IgD-negative memory B cell (primary cell): ENCODE data around the gene CALR. TPM values are rescaled to one million over a fixed set of nuclear protein-coding genes. Genes with fewer than 3 reads are reported as not detected.
A peak's percentile ranks its signal among the peaks of the same experiment; 100 is the strongest.
"Not testable (repeated sequence)": the region's sequence is repeated elsewhere in the genome, so short reads cannot be mapped to it uniquely, and the experiment has no call there.

Source experiments
- H3K27ac Mint-ChIP-seq, 3 donors: one replicate each; pipeline ENCODE4 v1.8.0; 2020 to 2022; ENCODE audit warnings: mild to moderate bottlenecking in 3 of 3, mixed read lengths in 3 of 3, moderate library complexity in 1 of 3
- H3K27me3 Mint-ChIP-seq: one replicate; pipeline ENCODE4 v1.8.0; 2021; ENCODE audit warnings: mixed read lengths
- H3K36me3 Mint-ChIP-seq: one replicate; pipeline ENCODE4 v1.8.0; 2020; ENCODE audit warnings: mild to moderate bottlenecking, mixed read lengths
- H3K4me1 Mint-ChIP-seq, 3 donors: one replicate each; pipeline ENCODE4 v1.8.0; 2020 to 2022; ENCODE audit warnings: mixed read lengths in 3 of 3, mild to moderate bottlenecking in 1 of 3
- H3K4me3 Mint-ChIP-seq, 4 donors: one replicate each; pipeline ENCODE4 v1.8.0; 2020 to 2022; ENCODE audit warnings: mild to moderate bottlenecking in 4 of 4, mixed read lengths in 4 of 4, moderate library complexity in 3 of 4
- H3K9me3 Mint-ChIP-seq, 3 donors: one replicate each; pipeline ENCODE4 v1.8.0; 2020 to 2021; ENCODE audit warnings: mixed read lengths in 3 of 3, mild to moderate bottlenecking in 1 of 3
- polyA plus RNA-seq: library from polyadenylated mRNA; unstranded; fragments of 300-500 nt; fragmentation: Illumina TruSeq; gene quantifications from one replicate; pipeline ENCODE4 v1.2.3, GENCODE V29; 2021

The CALR gene
- polyA plus RNA-seq, 1 donor from 2014 or later, result 158 TPM

DNA sequence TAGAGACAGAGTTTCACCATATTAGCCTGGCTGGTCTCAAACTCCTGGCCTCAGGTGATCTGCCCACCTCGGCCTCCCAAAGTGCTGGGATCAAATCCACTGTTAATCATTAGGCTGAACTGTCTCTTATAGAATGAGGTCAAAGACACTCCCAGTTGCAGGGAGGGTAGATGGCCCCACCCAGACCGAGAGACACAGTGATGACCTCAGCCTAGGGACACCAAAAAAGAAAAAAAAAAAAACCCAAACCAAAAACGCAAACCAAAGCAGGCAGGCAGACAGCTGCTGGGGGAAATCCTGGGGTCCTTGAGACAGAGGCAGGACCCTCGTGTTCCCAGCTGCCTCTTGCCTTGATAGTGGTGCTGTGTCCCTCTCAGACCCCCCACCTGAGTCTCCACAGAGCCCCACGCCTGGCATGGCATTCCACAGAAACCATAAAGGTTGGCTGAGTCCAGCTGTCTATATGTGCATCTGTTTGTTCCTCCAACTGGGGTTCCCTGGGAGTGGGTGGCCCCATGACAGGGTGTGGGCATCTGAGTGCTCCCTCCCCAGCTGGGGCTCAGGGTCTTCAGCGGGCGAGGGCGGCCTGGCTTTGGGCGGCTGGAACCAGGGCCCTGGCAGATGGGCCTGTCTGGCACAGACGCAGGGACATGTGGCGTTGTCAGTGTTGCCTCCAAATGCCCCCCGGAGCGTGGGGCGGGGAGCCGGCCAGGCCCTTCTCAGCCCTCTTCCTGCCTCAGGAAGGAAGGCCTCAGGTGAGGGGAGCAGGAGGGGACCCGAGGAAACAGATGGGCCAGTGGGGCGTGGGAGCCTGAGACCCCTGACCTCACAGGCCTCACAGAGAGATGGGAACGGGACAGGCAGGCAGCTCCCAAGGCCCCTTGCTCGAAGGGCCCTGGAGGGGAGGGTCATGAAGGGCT, 36.2 kb downstream of the CALR start:
- no peaks in the 10 kb centered on the region for H3K9me3 Mint-ChIP-seq
- peaks cover 0 to 6% (median 5%) of the 10 kb centered on the region in 3 donors for H3K4me1 Mint-ChIP-seq
- no peak overlapping the region for H3K4me3 Mint-ChIP-seq
- H3K27ac Mint-ChIP-seq, result no peak overlapping the region
- H3K27me3 Mint-ChIP-seq, result peaks cover 12% of the 10 kb centered on the region
- H3K36me3 Mint-ChIP-seq, result no peaks in the 10 kb centered on the region

DNA sequence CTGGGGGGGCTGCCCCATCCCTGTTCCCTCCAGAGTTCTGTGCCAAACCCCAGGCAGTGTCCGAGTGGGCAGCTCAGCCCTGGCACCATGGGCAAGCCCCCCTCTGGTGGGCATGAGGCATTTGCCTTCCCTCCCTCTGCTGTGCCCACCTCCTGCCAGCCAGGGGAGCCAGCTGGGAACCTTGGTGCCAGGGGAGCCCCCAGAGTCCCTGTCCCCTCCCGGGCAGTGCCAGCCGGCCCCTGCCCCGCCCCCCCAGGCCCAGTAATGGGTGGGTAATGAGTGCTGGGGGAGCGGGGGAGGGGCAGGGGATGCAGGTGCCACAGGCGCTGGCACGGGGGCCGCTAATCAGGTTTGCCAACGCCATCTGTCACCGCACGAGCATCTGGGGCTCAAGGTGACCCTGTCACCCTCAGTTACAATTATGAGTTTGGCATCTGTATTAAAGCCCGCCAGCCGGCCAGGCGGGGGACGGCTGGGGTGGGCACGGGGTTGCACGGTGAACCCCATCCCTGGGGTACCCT, 36.9 kb downstream of the CALR start:
- H3K4me1 Mint-ChIP-seq, result peaks cover 0 to 5% (median 5%) of the 10 kb centered on the region in 3 donors

GRCh38 chr19:12976109-12976508, 37.7 kb downstream of the CALR start:
- not testable (repeated sequence) for H3K36me3 Mint-ChIP-seq, H3K4me3 Mint-ChIP-seq, H3K4me1 Mint-ChIP-seq, H3K27ac Mint-ChIP-seq, H3K9me3 Mint-ChIP-seq
- H3K27me3 Mint-ChIP-seq, result peaks cover 11% of the 10 kb centered on the region

More for the DNA sequence above, 36.9 kb downstream of the CALR start:
- Mint-ChIP-seq H3K4me3 (no peak overlapping the region), H3K27me3 (peaks cover 12% of the 10 kb centered on the region), H3K27ac (peak overlapping the region in 1 of 3 donors; percentile 46), H3K36me3 (no peaks in the 10 kb centered on the region), H3K9me3 (no peaks in the 10 kb centered on the region)

DNA sequence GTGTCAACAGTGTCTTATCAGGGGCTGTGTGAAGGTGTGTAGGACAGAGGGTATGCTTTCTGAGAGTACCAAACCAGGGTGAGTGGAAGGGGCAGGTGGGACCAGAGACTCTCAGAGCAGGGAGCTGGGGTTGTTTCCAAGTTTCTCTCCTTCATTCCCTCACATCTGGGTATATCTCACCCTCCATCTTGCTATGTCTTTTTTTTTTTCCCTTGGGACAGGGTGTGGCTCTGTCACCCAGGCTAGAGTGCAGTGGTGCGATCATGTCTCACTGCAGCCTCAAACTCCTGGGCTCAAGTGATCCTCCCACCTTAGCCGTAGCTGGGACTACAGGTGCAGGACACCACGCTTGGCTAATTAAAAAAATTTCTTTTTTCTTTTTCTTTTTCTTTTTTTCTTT, 41.6 kb downstream of the CALR start:
- peaks cover 2 to 7% (median 7%) of the 10 kb centered on the region in 3 donors for H3K4me1 Mint-ChIP-seq
- no peaks in the 10 kb centered on the region for H3K36me3 Mint-ChIP-seq
- no peaks in the 10 kb centered on the region for H3K9me3 Mint-ChIP-seq
- H3K27me3 Mint-ChIP-seq, result peaks cover 12% of the 10 kb centered on the region
- H3K4me3 Mint-ChIP-seq, result peak overlapping the region in 1 of 4 donors; percentile 3
- H3K27ac Mint-ChIP-seq, result no peak overlapping the region

- Mint-ChIP-seq H3K9me3 (no peaks in the 10 kb centered on the region), H3K4me1 (peaks cover 6 to 13% (median 13%) of the 10 kb centered on the region in 3 donors), H3K4me3 (no peak overlapping the region), H3K27me3 (peaks cover 7% of the 10 kb centered on the region), H3K27ac (no peak overlapping the region), H3K36me3 (no peaks in the 10 kb centered on the region)
These were observed 44.2 kb downstream of the CALR start for GRCh38 chr19:12982648-12983047.

DNA sequence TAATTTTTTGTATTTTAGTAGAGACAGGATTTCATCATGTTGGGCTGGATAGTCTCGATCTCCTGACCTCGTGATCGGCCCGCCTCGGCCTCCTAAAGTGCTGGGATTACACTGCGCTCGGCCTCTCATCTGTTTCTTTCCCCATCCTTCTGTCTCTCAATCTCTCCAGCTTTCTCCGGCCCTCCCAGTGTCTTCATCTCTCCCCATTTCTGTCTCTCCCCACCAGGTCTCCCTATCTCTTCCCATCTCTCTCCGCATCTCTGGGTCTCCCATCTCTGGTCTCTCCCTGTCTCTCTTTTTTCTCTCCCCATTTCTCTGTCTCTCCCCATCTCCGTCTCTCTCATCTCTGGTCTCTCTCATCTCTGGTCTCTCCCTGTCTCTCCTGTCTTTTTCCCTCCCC, 44.7 kb downstream of the CALR start:
- no peak overlapping the region for H3K4me3 Mint-ChIP-seq
- H3K27ac Mint-ChIP-seq, result no peak overlapping the region
- peaks cover 6 to 9% (median 9%) of the 10 kb centered on the region in 3 donors for H3K4me1 Mint-ChIP-seq
- H3K27me3 Mint-ChIP-seq, result peaks cover 4% of the 10 kb centered on the region
- no peaks in the 10 kb centered on the region for H3K9me3 Mint-ChIP-seq
- H3K36me3 Mint-ChIP-seq, result no peaks in the 10 kb centered on the region

DNA sequence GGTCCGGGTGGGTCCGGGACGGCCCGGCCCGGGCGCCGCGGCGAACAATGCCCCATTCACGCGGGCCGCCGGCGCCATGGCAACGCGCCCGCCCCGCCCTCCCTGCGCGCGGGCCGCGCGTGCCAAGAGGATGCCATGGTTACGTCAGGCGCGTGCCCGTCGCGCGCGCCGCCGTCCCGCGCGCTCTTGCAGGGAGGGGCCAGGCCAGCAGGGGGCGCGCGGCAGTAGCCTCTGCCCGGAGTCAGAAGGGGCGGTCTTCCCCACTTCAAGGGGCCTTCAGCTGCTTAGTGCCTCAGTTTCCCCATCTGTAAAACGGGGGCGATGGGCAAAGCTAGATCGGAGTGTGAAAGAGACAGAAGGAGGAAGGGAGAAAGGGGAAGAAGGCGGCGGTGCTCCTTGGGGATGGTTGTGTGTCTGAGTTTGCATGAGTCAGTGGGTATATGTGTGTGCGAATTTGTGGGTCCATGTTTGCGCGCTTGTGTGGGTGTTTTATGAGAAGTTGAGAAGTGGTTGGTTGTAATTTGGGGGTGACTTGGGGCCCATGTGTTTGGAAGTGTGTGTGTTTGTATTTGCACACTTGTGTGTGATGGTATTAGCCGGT, 45.2 kb downstream of the CALR start:
- Mint-ChIP-seq H3K9me3 (no peaks in the 10 kb centered on the region), H3K27ac (no peak overlapping the region), H3K4me3 (no peak overlapping the region), H3K4me1 (peaks cover 6 to 9% (median 8%) of the 10 kb centered on the region in 3 donors), H3K27me3 (peaks cover 3% of the 10 kb centered on the region), H3K36me3 (no peaks in the 10 kb centered on the region)

GRCh38 chr19:12984143-12984627, 45.8 kb downstream of the CALR start:
- peaks cover 6 to 9% (median 8%) of the 10 kb centered on the region in 3 donors for H3K4me1 Mint-ChIP-seq
- H3K4me3 Mint-ChIP-seq, result no peak overlapping the region
- H3K36me3 Mint-ChIP-seq, result no peaks in the 10 kb centered on the region
- no peak overlapping the region for H3K27ac Mint-ChIP-seq
- H3K27me3 Mint-ChIP-seq, result peaks cover 3% of the 10 kb centered on the region
- no peaks in the 10 kb centered on the region for H3K9me3 Mint-ChIP-seq

GRCh38 chr19:12984683-12985048, 46.3 kb downstream of the CALR start:
- H3K9me3 Mint-ChIP-seq, result no peaks in the 10 kb centered on the region
- H3K4me3 Mint-ChIP-seq, result peak overlapping the region in 3 of 4 donors; percentile 9 to 76 (median 21)
- H3K36me3 Mint-ChIP-seq, result no peaks in the 10 kb centered on the region
- H3K4me1 Mint-ChIP-seq, result peaks cover 6 to 9% (median 8%) of the 10 kb centered on the region in 3 donors
- H3K27me3 Mint-ChIP-seq, result peaks cover 3% of the 10 kb centered on the region
- H3K27ac Mint-ChIP-seq, result peak overlapping the region in 1 of 3 donors; percentile 16

DNA sequence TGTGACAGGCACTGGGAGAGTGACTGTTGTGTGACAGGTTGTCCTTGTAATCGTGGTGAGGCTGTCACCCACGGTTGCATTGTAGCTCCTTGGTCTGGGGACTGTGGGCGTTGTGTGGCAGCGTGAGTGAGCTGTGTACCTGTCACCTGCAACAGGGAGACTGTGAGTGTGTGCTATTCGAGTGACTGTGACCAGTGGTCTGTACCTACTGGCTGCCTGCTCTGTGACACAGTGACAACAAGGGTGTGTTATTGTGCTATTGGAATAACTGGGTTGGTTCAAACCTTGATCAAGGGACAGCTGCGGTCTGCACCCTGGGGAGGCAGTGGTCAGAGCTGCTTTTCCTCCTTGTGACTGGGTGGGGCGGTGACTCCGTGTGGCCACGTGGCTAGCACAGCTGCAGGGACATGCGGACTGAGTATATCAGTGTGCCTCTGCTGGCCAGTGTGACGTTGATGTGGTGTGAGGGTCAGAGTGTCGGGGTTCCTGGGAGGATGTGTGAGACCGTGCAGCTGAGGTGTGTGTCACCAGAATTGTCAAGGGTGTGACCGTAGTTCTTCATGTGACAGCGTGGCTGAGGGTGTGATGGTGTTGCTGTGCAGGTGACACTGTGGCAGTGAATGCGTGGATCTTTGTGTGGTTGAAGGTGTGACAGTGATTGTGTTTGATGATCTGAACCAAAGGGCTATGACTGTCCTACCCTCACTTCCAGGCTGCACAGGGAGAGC, 46.8 kb downstream of the CALR start:
- Mint-ChIP-seq H3K36me3 (no peaks in the 10 kb centered on the region), H3K4me1 (peaks cover 6 to 9% (median 8%) of the 10 kb centered on the region in 3 donors), H3K4me3 (peak overlapping the region in 3 of 4 donors; percentile 9 to 76 (median 21)), H3K27ac (peak overlapping the region in 1 of 3 donors; percentile 84), H3K9me3 (no peaks in the 10 kb centered on the region), H3K27me3 (peaks cover 3% of the 10 kb centered on the region)

- no peaks in the 10 kb centered on the region for H3K36me3 Mint-ChIP-seq
These were observed 48.3 kb downstream of the CALR start for GRCh38 chr19:12986726-12987125.

GRCh38 chr19:12987190-12987589, 48.8 kb downstream of the CALR start:
- H3K27ac Mint-ChIP-seq, result no peak overlapping the region
- no peak overlapping the region for H3K4me3 Mint-ChIP-seq
- H3K4me1 Mint-ChIP-seq, result peaks cover 6 to 9% (median 8%) of the 10 kb centered on the region in 3 donors
- peaks cover 3% of the 10 kb centered on the region for H3K27me3 Mint-ChIP-seq
- H3K9me3 Mint-ChIP-seq, result no peaks in the 10 kb centered on the region
- H3K36me3 Mint-ChIP-seq, result no peaks in the 10 kb centered on the region

More at GRCh38 chr19:12986726-12987125, 48.3 kb downstream of the CALR start:
- Mint-ChIP-seq H3K4me3 (no peak overlapping the region), H3K27ac (no peak overlapping the region), H3K27me3 (peaks cover 3% of the 10 kb centered on the region), H3K9me3 (no peaks in the 10 kb centered on the region), H3K4me1 (peaks cover 6 to 9% (median 8%) of the 10 kb centered on the region in 3 donors)

GRCh38 chr19:12987781-12988180, 49.4 kb downstream of the CALR start:
- no peaks in the 10 kb centered on the region for H3K9me3 Mint-ChIP-seq

DNA sequence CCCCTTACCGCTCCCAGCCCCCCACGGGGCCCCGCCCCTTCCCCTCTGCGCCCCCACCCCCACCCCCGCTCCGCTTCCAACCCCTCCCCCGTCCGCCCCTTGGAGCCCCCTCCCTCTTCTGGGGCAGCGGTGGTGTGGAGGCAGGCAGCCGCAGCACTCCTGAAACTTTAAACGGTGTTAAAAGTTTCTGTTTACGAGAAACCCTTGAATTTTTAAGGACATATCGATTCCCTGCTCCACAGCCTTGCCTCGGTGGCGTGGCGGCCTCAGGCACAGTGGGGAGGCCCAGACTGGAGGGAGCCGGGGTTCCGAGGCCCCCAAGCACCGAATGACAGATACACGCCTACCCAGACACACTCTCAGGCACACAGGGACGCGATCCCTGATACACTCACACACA, 52.0 kb downstream of the CALR start:
- Mint-ChIP-seq H3K4me3 (no peak overlapping the region), H3K27ac (no peak overlapping the region), H3K36me3 (no peaks in the 10 kb centered on the region), H3K27me3 (peaks cover 15% of the 10 kb centered on the region), H3K9me3 (no peaks in the 10 kb centered on the region), H3K4me1 (peaks cover 0 to 7% (median 5%) of the 10 kb centered on the region in 3 donors)

More at GRCh38 chr19:12987781-12988180, 49.4 kb downstream of the CALR start:
- Mint-ChIP-seq H3K4me3 (no peak overlapping the region), H3K4me1 (peaks cover 6 to 9% (median 8%) of the 10 kb centered on the region in 3 donors), H3K36me3 (no peaks in the 10 kb centered on the region), H3K27me3 (peaks cover 3% of the 10 kb centered on the region), H3K27ac (no peak overlapping the region)
